HL-60 (cell line): ENCODE data around the gene PRMT9.

Experiments
- GABPA ChIP-seq: IDR thresholded peaks from 2 replicates; pipeline ENCODE4 v1.6.1; 2012; ENCODE audit warnings: low read depth
- SPI1 ChIP-seq: IDR thresholded peaks from 2 replicates; pipeline ENCODE4 v1.6.1; 2012; ENCODE audit warnings: low read depth, mild to moderate bottlenecking, borderline replicate concordance
- TF ChIP-seq, protein P1 (sequence below): IDR thresholded peaks from one replicate; pipeline ENCODE4 v1.5.1; 2011; ENCODE audit warnings: low read length, control low read depth, inconsistent platforms; ENCODE audit not compliant: insufficient read depth

- TF ChIP-seq, protein P1, sequence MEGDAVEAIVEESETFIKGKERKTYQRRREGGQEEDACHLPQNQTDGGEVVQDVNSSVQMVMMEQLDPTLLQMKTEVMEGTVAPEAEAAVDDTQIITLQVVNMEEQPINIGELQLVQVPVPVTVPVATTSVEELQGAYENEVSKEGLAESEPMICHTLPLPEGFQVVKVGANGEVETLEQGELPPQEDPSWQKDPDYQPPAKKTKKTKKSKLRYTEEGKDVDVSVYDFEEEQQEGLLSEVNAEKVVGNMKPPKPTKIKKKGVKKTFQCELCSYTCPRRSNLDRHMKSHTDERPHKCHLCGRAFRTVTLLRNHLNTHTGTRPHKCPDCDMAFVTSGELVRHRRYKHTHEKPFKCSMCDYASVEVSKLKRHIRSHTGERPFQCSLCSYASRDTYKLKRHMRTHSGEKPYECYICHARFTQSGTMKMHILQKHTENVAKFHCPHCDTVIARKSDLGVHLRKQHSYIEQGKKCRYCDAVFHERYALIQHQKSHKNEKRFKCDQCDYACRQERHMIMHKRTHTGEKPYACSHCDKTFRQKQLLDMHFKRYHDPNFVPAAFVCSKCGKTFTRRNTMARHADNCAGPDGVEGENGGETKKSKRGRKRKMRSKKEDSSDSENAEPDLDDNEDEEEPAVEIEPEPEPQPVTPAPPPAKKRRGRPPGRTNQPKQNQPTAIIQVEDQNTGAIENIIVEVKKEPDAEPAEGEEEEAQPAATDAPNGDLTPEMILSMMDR: no peak
- TF ChIP-seq GABPA (no peak), SPI1 (no peak)
These were observed 86.4 kb downstream of the PRMT9 start for GRCh38 chr4:147597561-147597960.
